WTC11 (cell line): ENCODE data around the gene GAREM2. TPM values are rescaled to one million over a fixed set of nuclear protein-coding genes. Genes with fewer than 3 reads are reported as not detected.

ENCODE experiments used
- ATAC-seq: fragments of 200-7000 bp; cut with Tn5 transposase; 2 replicates; pipeline ENCODE4 v1.10.0; 2021; ENCODE audit warnings: mild to moderate bottlenecking, moderate library complexity
- CTCF ChIA-PET: fragments of 300-600 bp; sonication (Branson Sonifier 250); formaldehyde crosslinking; loops from one replicate; lab custom pipeline; 2021; ENCODE audit warnings: antibody characterized with exemption; lab: Charles Lee
- POLR2A ChIA-PET: fragments of 350-600 bp; sonication (Branson Sonifier 250); formaldehyde crosslinking; loops from one replicate; lab custom pipeline; 2021; ENCODE audit warnings: antibody characterized with exemption; lab: Charles Lee
- DNase-seq: peaks from one replicate; pipeline ENCODE4 v3.0.0; 2021; ENCODE audit warnings: low spot score
- H3K27ac Mint-ChIP-seq: 2 replicates; pipeline ENCODE4 v1.8.0; 2021; ENCODE audit warnings: mixed read lengths
- H3K27me3 Mint-ChIP-seq: 2 replicates; pipeline ENCODE4 v1.8.0; 2021; ENCODE audit warnings: low read depth, mild to moderate bottlenecking, moderate library complexity, mixed read lengths
- H3K36me3 Mint-ChIP-seq: 2 replicates; pipeline ENCODE4 v1.8.0; 2021; ENCODE audit warnings: mixed read lengths
- H3K4me1 Mint-ChIP-seq: 2 replicates; pipeline ENCODE4 v1.8.0; 2022; ENCODE audit warnings: mixed read lengths
- H3K4me3 Mint-ChIP-seq: 2 replicates; pipeline ENCODE4 v1.8.0; 2021; ENCODE audit warnings: mild to moderate bottlenecking, moderate library complexity, mixed read lengths
- H3K9me3 Mint-ChIP-seq: 2 replicates; pipeline ENCODE4 v1.8.0; 2021; ENCODE audit warnings: mixed read lengths
- ARID4B ChIP-seq: sonication (generic); formaldehyde crosslinking; IDR thresholded peaks from 2 replicates; pipeline ENCODE4 v1.8.0; 2023; ENCODE audit warnings: missing genetic modification reagents, mild to moderate bottlenecking, borderline replicate concordance
- ATF1 ChIP-seq: sonication (generic); formaldehyde crosslinking; IDR thresholded peaks from 2 replicates; pipeline ENCODE4 v1.8.1; 2023; ENCODE audit warnings: mild to moderate bottlenecking, moderate library complexity, missing genetic modification reagents
- E2F4 ChIP-seq: sonication (generic); formaldehyde crosslinking; IDR thresholded peaks from 2 replicates; pipeline ENCODE4 v1.8.1; 2022; ENCODE audit warnings: low read depth, mild to moderate bottlenecking, moderate library complexity, missing genetic modification reagents, borderline replicate concordance
- E2F5 ChIP-seq: sonication (generic); formaldehyde crosslinking; IDR thresholded peaks from 2 replicates; pipeline ENCODE4 v1.8.1; 2022; ENCODE audit warnings: mild to moderate bottlenecking, moderate library complexity, missing genetic modification reagents
- ESRRA ChIP-seq: sonication (generic); formaldehyde crosslinking; IDR thresholded peaks from 2 replicates; pipeline ENCODE4 v1.8.1; 2022; ENCODE audit warnings: mild to moderate bottlenecking, missing genetic modification reagents, borderline replicate concordance
- ETV6 ChIP-seq: sonication (generic); formaldehyde crosslinking; IDR thresholded peaks from 2 replicates; pipeline ENCODE4 v1.8.1; 2022; ENCODE audit warnings: mild to moderate bottlenecking, missing genetic modification reagents
- FOXJ3 ChIP-seq: sonication (generic); formaldehyde crosslinking; IDR thresholded peaks from 2 replicates; pipeline ENCODE4 v1.9.0; 2021; ENCODE audit warnings: missing genetic modification reagents, mild to moderate bottlenecking, borderline replicate concordance
- GRHL2 ChIP-seq: fragments of 250-450 bp; sonication (Bioruptor Pico); IDR thresholded peaks from 2 replicates; pipeline ENCODE4 v1.8.0; 2022; ENCODE audit warnings: mild to moderate bottlenecking, moderate library complexity; ENCODE audit not compliant: insufficient replicate concordance, severe bottlenecking
- RORB ChIP-seq: fragments of 250-450 bp; sonication (Bioruptor Pico); IDR thresholded peaks from 2 replicates; pipeline ENCODE4 v1.9.0; 2021; ENCODE audit warnings: mild to moderate bottlenecking
- TEAD1 ChIP-seq: sonication (generic); formaldehyde crosslinking; IDR thresholded peaks from 2 replicates; pipeline ENCODE4 v1.8.0; 2022; ENCODE audit warnings: mild to moderate bottlenecking, missing genetic modification reagents
- ZNF121 ChIP-seq: sonication (generic); formaldehyde crosslinking; IDR thresholded peaks from 2 replicates; pipeline ENCODE4 v1.8.0; 2023; ENCODE audit warnings: missing genetic modification reagents
- ZNF416 ChIP-seq: fragments of 250-450 bp; sonication (Bioruptor Pico); IDR thresholded peaks from 2 replicates; pipeline ENCODE4 v1.9.0; 2021; ENCODE audit warnings: mild to moderate bottlenecking, inconsistent platforms
- ZNF532 ChIP-seq: fragments of 250-450 bp; sonication (Bioruptor Pico); IDR thresholded peaks from 2 replicates; pipeline ENCODE4 v1.9.0; 2021; ENCODE audit warnings: mild to moderate bottlenecking, borderline replicate concordance
- total RNA-seq: library from RNA; stranded (reverse); gene quantifications from 3 replicates; pipeline ENCODE4 v1.2.3, GENCODE V29; 2021
- TF ChIP-seq, protein P1 (sequence below): sonication (generic); formaldehyde crosslinking; conservative IDR thresholded peaks from 2 replicates; pipeline ENCODE4 v1.8.1; 2022; ENCODE audit warnings: mild to moderate bottlenecking, missing genetic modification reagents
- TF ChIP-seq, protein P2 (sequence below): sonication (generic); formaldehyde crosslinking; IDR thresholded peaks from 2 replicates; pipeline ENCODE4 v1.8.0; 2022; ENCODE audit warnings: mild to moderate bottlenecking, missing genetic modification reagents
- TF ChIP-seq, protein P3 (sequence below): fragments of 250-450 bp; sonication (Bioruptor Pico); IDR thresholded peaks from 2 replicates; pipeline ENCODE4 v1.8.0; 2021; ENCODE audit warnings: mild to moderate bottlenecking
- TF ChIP-seq, protein P4 (sequence below): sonication (generic); formaldehyde crosslinking; IDR thresholded peaks from 2 replicates; pipeline ENCODE4 v1.8.0; 2022; ENCODE audit warnings: mild to moderate bottlenecking, missing genetic modification reagents
- TF ChIP-seq, protein P5 (sequence below): sonication (generic); formaldehyde crosslinking; IDR thresholded peaks from 2 replicates; pipeline ENCODE4 v1.8.0; 2022; ENCODE audit warnings: mild to moderate bottlenecking, missing genetic modification reagents

Gene GAREM2
- total RNA-seq, 1 experiment from 2014 or later = 17.4 TPM

DNA sequence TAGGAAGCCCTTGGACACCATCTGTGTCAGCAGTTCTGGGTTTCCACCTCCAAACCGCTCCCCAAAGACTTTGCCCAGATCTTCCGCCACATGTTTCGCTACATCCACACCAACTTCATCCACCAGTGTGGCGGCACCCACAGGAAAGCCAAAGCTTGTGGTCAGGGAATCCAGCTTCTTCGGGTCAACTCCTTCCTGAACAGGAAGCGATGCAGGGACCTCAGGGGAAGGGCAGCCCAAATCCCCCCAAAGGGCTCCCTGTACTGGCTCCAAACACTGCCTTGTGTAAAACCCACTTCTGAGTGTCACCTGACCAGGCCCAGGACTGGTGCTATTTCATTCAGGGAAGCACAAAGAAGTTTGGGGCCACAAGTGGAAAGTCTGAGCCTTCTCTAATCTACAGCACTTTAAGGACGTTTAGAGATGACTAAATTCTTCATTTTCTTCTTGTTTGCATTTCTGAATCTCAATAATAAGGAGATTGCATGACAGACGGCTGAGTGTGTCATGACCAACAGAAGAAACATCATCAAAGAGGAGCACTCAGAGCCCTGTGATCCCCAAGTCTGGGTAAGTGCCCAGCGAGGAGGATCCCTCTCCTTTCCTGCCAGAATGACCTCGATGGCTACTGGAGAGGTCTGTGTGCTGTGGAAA, 20.8 kb downstream of the GAREM2 start:
- ATAC-seq (no peak), DNase-seq (no peak)
- no peaks in the 10 kb centered on the region for H3K9me3 Mint-ChIP-seq
- no peak for TF ChIP-seq FOXJ3 (CRISPR knock-in tag)
- TF ChIP-seq RORB (CRISPR knock-in tag) = no peak
- no peak for TF ChIP-seq ARID4B (CRISPR knock-in tag)
- TF ChIP-seq TEAD1 (CRISPR knock-in tag) = no peak
- TF ChIP-seq ETV6 (CRISPR knock-in tag) = no peak
- TF ChIP-seq, protein P1, sequence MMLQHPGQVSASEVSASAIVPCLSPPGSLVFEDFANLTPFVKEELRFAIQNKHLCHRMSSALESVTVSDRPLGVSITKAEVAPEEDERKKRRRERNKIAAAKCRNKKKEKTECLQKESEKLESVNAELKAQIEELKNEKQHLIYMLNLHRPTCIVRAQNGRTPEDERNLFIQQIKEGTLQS (CRISPR knock-in tag) = no peak
- no peak for TF ChIP-seq ZNF532 (CRISPR knock-in tag)
- TF ChIP-seq, protein P2, sequence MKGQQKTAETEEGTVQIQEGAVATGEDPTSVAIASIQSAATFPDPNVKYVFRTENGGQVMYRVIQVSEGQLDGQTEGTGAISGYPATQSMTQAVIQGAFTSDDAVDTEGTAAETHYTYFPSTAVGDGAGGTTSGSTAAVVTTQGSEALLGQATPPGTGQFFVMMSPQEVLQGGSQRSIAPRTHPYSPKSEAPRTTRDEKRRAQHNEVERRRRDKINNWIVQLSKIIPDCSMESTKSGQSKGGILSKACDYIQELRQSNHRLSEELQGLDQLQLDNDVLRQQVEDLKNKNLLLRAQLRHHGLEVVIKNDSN (CRISPR knock-in tag) = no peak
- no peak for TF ChIP-seq ZNF121 (CRISPR knock-in tag)
- TF ChIP-seq, protein P3, sequence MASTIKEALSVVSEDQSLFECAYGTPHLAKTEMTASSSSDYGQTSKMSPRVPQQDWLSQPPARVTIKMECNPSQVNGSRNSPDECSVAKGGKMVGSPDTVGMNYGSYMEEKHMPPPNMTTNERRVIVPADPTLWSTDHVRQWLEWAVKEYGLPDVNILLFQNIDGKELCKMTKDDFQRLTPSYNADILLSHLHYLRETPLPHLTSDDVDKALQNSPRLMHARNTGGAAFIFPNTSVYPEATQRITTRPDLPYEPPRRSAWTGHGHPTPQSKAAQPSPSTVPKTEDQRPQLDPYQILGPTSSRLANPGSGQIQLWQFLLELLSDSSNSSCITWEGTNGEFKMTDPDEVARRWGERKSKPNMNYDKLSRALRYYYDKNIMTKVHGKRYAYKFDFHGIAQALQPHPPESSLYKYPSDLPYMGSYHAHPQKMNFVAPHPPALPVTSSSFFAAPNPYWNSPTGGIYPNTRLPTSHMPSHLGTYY (CRISPR knock-in tag) = no peak
- TF ChIP-seq, protein P4, sequence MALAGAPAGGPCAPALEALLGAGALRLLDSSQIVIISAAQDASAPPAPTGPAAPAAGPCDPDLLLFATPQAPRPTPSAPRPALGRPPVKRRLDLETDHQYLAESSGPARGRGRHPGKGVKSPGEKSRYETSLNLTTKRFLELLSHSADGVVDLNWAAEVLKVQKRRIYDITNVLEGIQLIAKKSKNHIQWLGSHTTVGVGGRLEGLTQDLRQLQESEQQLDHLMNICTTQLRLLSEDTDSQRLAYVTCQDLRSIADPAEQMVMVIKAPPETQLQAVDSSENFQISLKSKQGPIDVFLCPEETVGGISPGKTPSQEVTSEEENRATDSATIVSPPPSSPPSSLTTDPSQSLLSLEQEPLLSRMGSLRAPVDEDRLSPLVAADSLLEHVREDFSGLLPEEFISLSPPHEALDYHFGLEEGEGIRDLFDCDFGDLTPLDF (CRISPR knock-in tag) = no peak
- no peak for TF ChIP-seq ATF1
- TF ChIP-seq E2F5 (CRISPR knock-in tag) = no peak
- TF ChIP-seq E2F4 = no peak
- no peak for TF ChIP-seq GRHL2 (CRISPR knock-in tag)
- TF ChIP-seq, protein P5, sequence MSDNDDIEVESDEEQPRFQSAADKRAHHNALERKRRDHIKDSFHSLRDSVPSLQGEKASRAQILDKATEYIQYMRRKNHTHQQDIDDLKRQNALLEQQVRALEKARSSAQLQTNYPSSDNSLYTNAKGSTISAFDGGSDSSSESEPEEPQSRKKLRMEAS = no peak
- no peak for TF ChIP-seq ZNF416 (CRISPR knock-in tag)
- TF ChIP-seq ESRRA (CRISPR knock-in tag) = no peak
- H3K4me3 Mint-ChIP-seq = no peak overlapping the region
- H3K27ac Mint-ChIP-seq = no peak overlapping the region
- no peaks in the 10 kb centered on the region for H3K27me3 Mint-ChIP-seq
- no peaks in the 10 kb centered on the region for H3K4me1 Mint-ChIP-seq
- CTCF ChIA-PET = no interaction called here
- POLR2A ChIA-PET = no interaction called here
- H3K36me3 Mint-ChIP-seq = peaks cover 70% of the 10 kb centered on the region
